Kidney glomerular epithelial cell (primary cell): ENCODE measurements around the gene INSYN2A.
A peak's percentile ranks its signal among the peaks of the same experiment; 100 is the strongest.

Experiments used
- DNase-seq: peaks from one replicate; lab custom pipeline; 2025; lab: John Stamatoyannopoulos, UW

Gene INSYN2A

GRCh38 chr10:127151981-127152699 is 44.3 kb downstream of the INSYN2A start:
- DNase-seq = peak; percentile 18

- peak; percentile 13 for DNase-seq
Observed at GRCh38 chr10:127151541-127151940, 44.9 kb downstream of the INSYN2A start.

GRCh38 chr10:127150136-127150535 is 46.3 kb downstream of the INSYN2A start:
- peak; percentile 17 for DNase-seq

- no peak for DNase-seq
Observed at GRCh38 chr10:127149501-127150081, 46.8 kb downstream of the INSYN2A start.

GRCh38 chr10:127148933-127149220 is 47.5 kb downstream of the INSYN2A start:
- DNase-seq = peak; percentile 38

- peak; percentile 69 for DNase-seq
Observed at GRCh38 chr10:127148066-127148932, 48.1 kb downstream of the INSYN2A start.

- no peak for DNase-seq
Observed at GRCh38 chr10:127146661-127147060, 49.7 kb downstream of the INSYN2A start.
